ENCODE results near the gene NCOR1. TPM values are rescaled to one million over a fixed set of nuclear protein-coding genes. Genes with fewer than 3 reads are reported as not detected.

NCOR1 gene
- total and polyA plus RNA-seq, 2 of the 13 experiments (the other 11 are each of a cell fraction or from before 2014, with no cell fraction given): 57.0 to 71.7 TPM

GRCh38 chr17:15999141-15999973, 216.0 kb downstream of the NCOR1 start, which contains the start of the genes TTC19 and ZSWIM7 (continued):
- TF ChIP-seq ATM (IDR thresholded peaks at IDR 0.05; ENCODE audit: borderline replicate concordance) (no peak), ZNF280D (CRISPR knock-in tag; IDR thresholded peaks at IDR 0.05) (peak; percentile 64; the same call in 1 of the 2 replicates), FLYWCH1 (CRISPR knock-in tag; IDR thresholded peaks at IDR 0.05) (0 out of 2 replicates have a peak, but pooled peaks have one; percentile 16), ZFP90 (CRISPR knock-in tag; IDR thresholded peaks at IDR 0.05; ENCODE audit: borderline replicate concordance) (peak; percentile 91), ZNF597 (CRISPR knock-in tag; IDR thresholded peaks at IDR 0.05) (no peak), DRAP1 (CRISPR knock-in tag; IDR thresholded peaks at IDR 0.05) (peak; percentile 95), GATA4 (IDR thresholded peaks at IDR 0.05; ENCODE audit: borderline replicate concordance, low read depth) (0 out of 2 replicates have a peak, but pooled peaks have one; percentile 31), NFKBIZ (CRISPR knock-in tag; IDR thresholded peaks at IDR 0.05) (peak; percentile 58), FOXK2 (IDR thresholded peaks at IDR 0.05) (no peak), ZNF20 (CRISPR knock-in tag; IDR thresholded peaks at IDR 0.05) (no peak), ZC3H13 (CRISPR knock-in tag; IDR thresholded peaks at IDR 0.05) (peak; percentile 95), ZNF772 (CRISPR knock-in tag; IDR thresholded peaks at IDR 0.05) (peak; percentile 98), CENPBD1 (CRISPR knock-in tag; IDR thresholded peaks at IDR 0.05; ENCODE audit: borderline replicate concordance, low read depth) (no peak), ZGPAT (CRISPR knock-in tag; IDR thresholded peaks at IDR 0.05) (peak; percentile 94), THAP11 (CRISPR knock-in tag; IDR thresholded peaks at IDR 0.05) (peak; percentile 88), MATR3 (CRISPR knock-in tag; IDR thresholded peaks at IDR 0.05) (no peak), ZNF850 (CRISPR knock-in tag; conservative IDR thresholded peaks at IDR 0.05) (no peak)
